ENCODE results near the gene SIX3.

DNA sequence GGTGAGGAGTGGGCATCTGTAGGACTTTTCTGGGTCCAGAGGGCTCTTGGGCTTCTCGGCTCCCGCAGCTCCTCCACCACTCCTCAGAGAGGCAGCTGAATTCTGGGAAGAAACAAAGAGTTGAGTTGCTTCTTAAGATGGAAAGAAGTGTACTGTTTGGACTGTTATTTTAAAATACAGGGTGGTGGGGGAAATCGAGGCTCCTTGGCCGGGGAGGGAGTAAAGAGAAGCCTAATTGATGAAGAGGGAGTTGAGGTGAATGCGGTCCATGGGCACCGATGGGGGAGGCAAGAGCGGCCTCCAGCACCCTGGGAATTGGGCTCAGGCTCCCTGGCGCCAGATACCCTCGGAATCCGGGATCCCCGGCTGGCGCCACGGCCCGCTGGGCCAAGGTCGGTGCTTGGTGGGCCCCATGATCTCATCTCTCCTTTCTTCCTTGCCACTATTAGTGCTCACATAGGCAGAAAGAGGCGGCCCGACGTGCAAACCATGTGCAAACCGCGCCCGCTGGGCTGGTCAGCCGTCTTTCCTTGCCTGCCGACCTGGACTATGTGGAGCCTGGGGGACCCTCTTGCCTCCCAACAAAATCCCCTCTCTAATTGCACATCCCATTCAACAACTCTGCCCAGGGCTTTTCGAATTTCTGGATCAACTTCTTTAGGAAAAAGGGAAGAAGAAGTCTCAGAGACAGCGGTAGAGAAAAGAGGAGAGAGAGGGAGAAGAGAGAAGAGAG is 604 bp upstream of the SIX3 start:
- TF ChIP-seq POLR2A (IDR thresholded peaks at IDR 0.05; ENCODE audit: low read depth, low read length) = no peak
- TF ChIP-seq JUN (IDR thresholded peaks at IDR 0.05; ENCODE audit: borderline replicate concordance, insufficient read depth, insufficient read length, low read depth) = no peak
